GM12878 (cell line): Measurements from ENCODE around the gene CNTLN. TPM values are rescaled to one million over a fixed set of nuclear protein-coding genes. Genes with fewer than 3 reads are reported as not detected.

Experiments
- ATAC-seq: fragments of 200-7000 bp; cut with Tn5 transposase; 3 replicates; pipeline ENCODE4 v1.9.1; 2020; ENCODE audit warnings: mild to moderate bottlenecking, moderate library complexity
- BruUV-seq: library from RNA; stranded (reverse); fragments of 400-500 nt; replicated peaks from 2 replicates; lab custom pipeline; 2021; lab: Mats Ljungman, UMichigan
- CTCF ChIA-PET: fragments of 300-600 bp; sonication (Branson Sonifier 250); formaldehyde crosslinking; extraction: SDS; loops from one replicate; lab custom pipeline; 2021; ENCODE audit warnings: inconsistent platforms; lab: Yijun Ruan, JAX
- POLR2A ChIA-PET: fragments of 350-600 bp; formaldehyde crosslinking; extraction: SDS; loops from one replicate; lab custom pipeline; 2021; ENCODE audit warnings: inconsistent platforms; lab: Charles Lee
- RAD21 ChIA-PET: fragments of 300-600 bp; sonication (Branson Sonifier 250); formaldehyde crosslinking; loops from one replicate; lab custom pipeline; 2023; ENCODE audit warnings: antibody characterized with exemption; ENCODE audit not compliant: unreplicated experiment; lab: Charles Lee
- SMC1A ChIA-PET: fragments of 300-600 bp; sonication (Branson Sonifier 250); formaldehyde crosslinking; loops from one replicate; lab custom pipeline; 2023; ENCODE audit not compliant: unreplicated experiment, uncharacterized antibody; lab: Charles Lee
- DNase-seq: peaks from one replicate; pipeline ENCODE4 v3.0.0-alpha.2; 2011; ENCODE audit warnings: low read depth, low spot score
- FAIRE-seq: peaks from 3 replicates; lab custom pipeline; 2011; peaks lifted over from hg19 to GRCh38; lab: Jason Lieb, UNC
- H2AFZ ChIP-seq: 2 replicates; pipeline ENCODE4 v1.6.0; 2011; ENCODE audit warnings: low read depth, low read length, control low read depth; ENCODE audit not compliant: control insufficient read depth
- H3K27ac ChIP-seq: 2 replicates; pipeline ENCODE4 v1.5.1; 2011; ENCODE audit warnings: control low read depth; ENCODE audit not compliant: control insufficient read depth, insufficient read depth
- H3K27me3 ChIP-seq, 2 experiments: replicated peaks in 1 of 2; 2 replicates each; pipeline versions ENCODE4 v1.6.0 to v1.6.1; 2011; ENCODE audit warnings: low read length in 1 of 2; ENCODE audit not compliant: control insufficient read depth in 2 of 2, insufficient read depth in 2 of 2
- H3K36me3 ChIP-seq, 2 experiments: 2 replicates each; pipeline ENCODE4 v1.5.1; 2011; ENCODE audit warnings: low read length in 1 of 2; ENCODE audit not compliant: control insufficient read depth in 2 of 2, insufficient read depth in 2 of 2
- H3K4me1 ChIP-seq: 2 replicates; pipeline ENCODE4 v1.6.1; 2011; ENCODE audit warnings: mild to moderate bottlenecking, low read length, moderate library complexity, mixed read lengths; ENCODE audit not compliant: control insufficient read depth, insufficient read depth
- H3K4me2 ChIP-seq: 2 replicates; pipeline ENCODE4 v1.6.0; 2011; ENCODE audit warnings: control low read depth; ENCODE audit not compliant: control insufficient read depth, insufficient read depth
- H3K4me3 ChIP-seq: fragments of 200-600 bp; sonication (generic); 2 replicates; pipeline ENCODE4 v1.5.1; 2016
- H3K79me2 ChIP-seq: 2 replicates; pipeline ENCODE4 v1.6.0; 2011; ENCODE audit warnings: low read length; ENCODE audit not compliant: control insufficient read depth, insufficient read depth
- H3K9ac ChIP-seq: 2 replicates; pipeline ENCODE4 v1.8.0; 2011; ENCODE audit warnings: low read length, control low read depth, mixed read lengths; ENCODE audit not compliant: control insufficient read depth, insufficient read depth
- H3K9me3 ChIP-seq: replicated peaks from 3 replicates; pipeline ENCODE4 v1.5.1; 2011; ENCODE audit warnings: mild to moderate bottlenecking, low read length; ENCODE audit not compliant: control insufficient read depth, insufficient read depth
- H4K20me1 ChIP-seq: 2 replicates; pipeline ENCODE4 v1.6.0; 2011; ENCODE audit not compliant: control insufficient read depth, insufficient read depth
- BHLHE40 ChIP-seq, 2 experiments: fragments of 450-650 bp in 1 of 2; IDR thresholded peaks; 2 replicates each; pipeline ENCODE4 v1.6.1; 2011 to 2017; ENCODE audit warnings: low read depth in 2 of 2, borderline replicate concordance in 1 of 2, improper control_type of control experiment in 1 of 2, low read length in 1 of 2, mild to moderate bottlenecking in 1 of 2
- CHD2 ChIP-seq: IDR thresholded peaks from 2 replicates; pipeline ENCODE4 v1.6.1; 2011; ENCODE audit warnings: low read depth, low read length, improper control_type of control experiment, borderline replicate concordance
- EED ChIP-seq: sonication (generic); IDR thresholded peaks from 2 replicates; pipeline ENCODE4 v1.6.1; 2016; ENCODE audit warnings: antibody characterized with exemption, low read depth
- FOS ChIP-seq: IDR thresholded peaks from 3 replicates; pipeline ENCODE4 v1.6.1; 2011; ENCODE audit warnings: borderline replicate concordance; ENCODE audit not compliant: insufficient read length; ENCODE audit errors: extremely low read depth
- MLLT1 ChIP-seq: fragments of 450-650 bp; IDR thresholded peaks from 2 replicates; pipeline ENCODE4 v1.6.1; 2016; ENCODE audit warnings: mild to moderate bottlenecking
- NRF1 ChIP-seq: conservative IDR thresholded peaks from 2 replicates; pipeline ENCODE4 v1.6.1; 2011; ENCODE audit warnings: mild to moderate bottlenecking, low read depth, low read length, improper control_type of control experiment
- PAX8 ChIP-seq: fragments of 450-650 bp; IDR thresholded peaks from 2 replicates; pipeline ENCODE4 v1.6.1; 2017; ENCODE audit warnings: mild to moderate bottlenecking, moderate library complexity
- PML ChIP-seq: IDR thresholded peaks from 2 replicates; pipeline ENCODE4 v1.6.1; 2012; ENCODE audit warnings: low read length, inconsistent platforms
- RAD21 ChIP-seq: IDR thresholded peaks from 2 replicates; pipeline ENCODE4 v1.6.1; 2011; ENCODE audit warnings: mild to moderate bottlenecking, low read depth, low read length, moderate library complexity; ENCODE audit not compliant: insufficient read depth
- SREBF2 ChIP-seq: IDR thresholded peaks from 2 replicates; pipeline ENCODE4 v1.6.1; 2012; ENCODE audit warnings: mild to moderate bottlenecking, low read length
- TCF12 ChIP-seq: IDR thresholded peaks from 2 replicates; pipeline ENCODE4 v1.6.1; 2011; ENCODE audit warnings: low read depth, mild to moderate bottlenecking, low read length
- ZBED1 ChIP-seq: IDR thresholded peaks from 2 replicates; pipeline ENCODE4 v1.6.1; 2016; ENCODE audit warnings: borderline replicate concordance
- WGBS: methylation state at CpG from one replicate; pipeline ENCODE4 v1.1.6; 2016; ENCODE audit warnings: low lambda C conversion rate; ENCODE audit not compliant: insufficient replicate concordance, insufficient coverage; ENCODE audit errors: missing lambda C conversion rate; 5-methylcytosine and 5-hydroxymethylcytosine counted together
- in situ Hi-C: fragments of 300-500 bp; cut with MboI; formaldehyde crosslinking; loops from 9 replicates; pipeline ENCODE4 v1.14.3; 2018; ENCODE audit warnings: mixed read lengths
- intact Hi-C: fragments of 100-400 bp; cut with micrococcal nuclease; formaldehyde crosslinking; loops from one replicate; pipeline ENCODE4 v1.14.2; 2022; ENCODE audit not compliant: unreplicated experiment
- polyA plus RNA-seq, 11 experiments: library from polyadenylated mRNA; depleted of rRNA in 4 of 11; unstranded in 6 of 11; stranded (reverse) in 5 of 11; fragments of >200 nt; fragmentation: Nextera tagmentation in 4 of 11; fragmentation: Illumina TruSeq in 1 of 11; extraction: Ambion mirVana in 4 of 11; extraction: Trizol in 1 of 11; gene quantifications; 1 replicate in 1 of 11; 2 replicates in 10 of 11; pipeline versions ENCODE4 v1.2.1 to v1.2.3, GENCODE V29; 2011 to 2016; ENCODE audit warnings: inconsistent platforms in 2 of 11, missing spikeins in 2 of 11, low read depth in 1 of 11
- total RNA-seq, 4 experiments: library from RNA; depleted of rRNA in 3 of 4; stranded (reverse); fragments of >200 nt in 3 of 4; fragmentation: Illumina TruSeq in 1 of 4; extraction: Trizol in 1 of 4; gene quantifications; 2 replicates each; pipeline versions ENCODE4 v1.2.1 to v1.2.3, GENCODE V29; 2013 to 2021
- TF ChIP-seq, protein P1 (sequence below): fragments of 450-650 bp; IDR thresholded peaks from 2 replicates; pipeline ENCODE4 v1.6.1; 2018; ENCODE audit warnings: borderline replicate concordance, mild to moderate bottlenecking; ENCODE audit not compliant: partially characterized antibody
- TF ChIP-seq, protein P2 (sequence below): fragments of 150-350 bp; IDR thresholded peaks from 2 replicates; pipeline ENCODE4 v1.6.1; 2016; ENCODE audit warnings: low read depth, low read length
- TF ChIP-seq, protein P3 (sequence below): fragments of 450-650 bp; IDR thresholded peaks from 2 replicates; pipeline ENCODE4 v1.6.1; 2016; ENCODE audit warnings: mild to moderate bottlenecking

Gene CNTLN
- total and polyA plus RNA-seq, 10 of the 15 experiments (the other 5 are each of a cell fraction or from before 2014, with no cell fraction given) = 0.01 to 7.0 (median 0.03) TPM; not detected in 4

- TF ChIP-seq, protein P1, sequence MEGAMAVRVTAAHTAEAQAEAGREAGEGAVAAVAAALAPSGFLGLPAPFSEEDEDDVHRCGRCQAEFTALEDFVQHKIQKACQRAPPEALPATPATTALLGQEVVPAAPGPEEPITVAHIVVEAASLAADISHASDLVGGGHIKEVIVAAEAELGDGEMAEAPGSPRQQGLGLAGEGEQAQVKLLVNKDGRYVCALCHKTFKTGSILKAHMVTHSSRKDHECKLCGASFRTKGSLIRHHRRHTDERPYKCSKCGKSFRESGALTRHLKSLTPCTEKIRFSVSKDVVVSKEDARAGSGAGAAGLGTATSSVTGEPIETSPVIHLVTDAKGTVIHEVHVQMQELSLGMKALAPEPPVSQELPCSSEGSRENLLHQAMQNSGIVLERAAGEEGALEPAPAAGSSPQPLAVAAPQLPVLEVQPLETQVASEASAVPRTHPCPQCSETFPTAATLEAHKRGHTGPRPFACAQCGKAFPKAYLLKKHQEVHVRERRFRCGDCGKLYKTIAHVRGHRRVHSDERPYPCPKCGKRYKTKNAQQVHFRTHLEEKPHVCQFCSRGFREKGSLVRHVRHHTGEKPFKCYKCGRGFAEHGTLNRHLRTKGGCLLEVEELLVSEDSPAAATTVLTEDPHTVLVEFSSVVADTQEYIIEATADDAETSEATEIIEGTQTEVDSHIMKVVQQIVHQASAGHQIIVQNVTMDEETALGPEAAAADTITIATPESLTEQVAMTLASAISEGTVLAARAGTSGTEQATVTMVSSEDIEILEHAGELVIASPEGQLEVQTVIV = no peak
- TF ChIP-seq CHD2 = no peak
These were observed 156.9 kb downstream of the CNTLN start (continued) for GRCh38 chr9:17291766-17292165.

DNA sequence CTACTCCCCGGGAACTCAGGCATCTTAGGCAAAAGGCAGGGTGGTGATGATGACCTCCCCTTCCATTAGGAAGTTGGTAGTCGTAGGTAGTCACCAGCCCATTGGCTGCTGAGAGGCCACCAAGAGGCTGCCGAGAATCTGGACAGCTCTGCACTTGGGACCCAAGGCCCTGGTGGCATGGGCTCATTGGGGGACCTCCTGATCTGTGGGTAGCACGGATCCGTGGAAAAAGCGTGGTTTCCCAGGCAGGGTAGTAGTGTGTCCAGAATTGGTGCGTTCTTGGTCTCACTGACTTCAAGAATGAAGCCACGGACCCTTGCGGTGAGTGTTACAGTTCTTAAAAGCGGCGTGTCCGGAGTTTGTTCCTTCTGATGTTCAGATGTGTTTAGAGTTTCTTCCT is 158.8 kb downstream of the CNTLN start:
- Histone ChIP-seq H3K36me3 (no peaks in the 10 kb centered on the region), H2AFZ (no peak overlapping the region), H3K27me3 (no peaks in the 10 kb centered on the region), H3K9me3 (no peaks in the 10 kb centered on the region; the same call in 2 of the 3 replicates), H4K20me1 (no peaks in the 10 kb centered on the region), H3K79me2 (no peaks in the 10 kb centered on the region), H3K27ac (no peak overlapping the region), H3K4me1 (no peaks in the 10 kb centered on the region), H3K4me2 (no peak overlapping the region), H3K9ac (no peak overlapping the region), H3K4me3 (no peak overlapping the region)
- intact Hi-C loops (no loop called here), in situ Hi-C loops (no loop called here)
- ChIA-PET RAD21 (no interaction called here), POLR2A (no interaction called here), SMC1A (no interaction called here), CTCF (no interaction called here)
- ATAC-seq (no peak), FAIRE-seq (no peak), DNase-seq (no peak)
- TF ChIP-seq FOS (no peak), PML (no peak), RAD21 (no peak), EED (no peak), ZBED1 (no peak), NRF1 (no peak), PAX8 (no peak), TCF12 (no peak), MLLT1 (no peak), SREBF2 (no peak), BHLHE40 (IDR thresholded peaks at IDR 0.05; ENCODE audit: borderline replicate concordance in 1 of 2, low read depth in 2 of 2, low read length in 1 of 2) (no peak)
- TF ChIP-seq, protein P2, sequence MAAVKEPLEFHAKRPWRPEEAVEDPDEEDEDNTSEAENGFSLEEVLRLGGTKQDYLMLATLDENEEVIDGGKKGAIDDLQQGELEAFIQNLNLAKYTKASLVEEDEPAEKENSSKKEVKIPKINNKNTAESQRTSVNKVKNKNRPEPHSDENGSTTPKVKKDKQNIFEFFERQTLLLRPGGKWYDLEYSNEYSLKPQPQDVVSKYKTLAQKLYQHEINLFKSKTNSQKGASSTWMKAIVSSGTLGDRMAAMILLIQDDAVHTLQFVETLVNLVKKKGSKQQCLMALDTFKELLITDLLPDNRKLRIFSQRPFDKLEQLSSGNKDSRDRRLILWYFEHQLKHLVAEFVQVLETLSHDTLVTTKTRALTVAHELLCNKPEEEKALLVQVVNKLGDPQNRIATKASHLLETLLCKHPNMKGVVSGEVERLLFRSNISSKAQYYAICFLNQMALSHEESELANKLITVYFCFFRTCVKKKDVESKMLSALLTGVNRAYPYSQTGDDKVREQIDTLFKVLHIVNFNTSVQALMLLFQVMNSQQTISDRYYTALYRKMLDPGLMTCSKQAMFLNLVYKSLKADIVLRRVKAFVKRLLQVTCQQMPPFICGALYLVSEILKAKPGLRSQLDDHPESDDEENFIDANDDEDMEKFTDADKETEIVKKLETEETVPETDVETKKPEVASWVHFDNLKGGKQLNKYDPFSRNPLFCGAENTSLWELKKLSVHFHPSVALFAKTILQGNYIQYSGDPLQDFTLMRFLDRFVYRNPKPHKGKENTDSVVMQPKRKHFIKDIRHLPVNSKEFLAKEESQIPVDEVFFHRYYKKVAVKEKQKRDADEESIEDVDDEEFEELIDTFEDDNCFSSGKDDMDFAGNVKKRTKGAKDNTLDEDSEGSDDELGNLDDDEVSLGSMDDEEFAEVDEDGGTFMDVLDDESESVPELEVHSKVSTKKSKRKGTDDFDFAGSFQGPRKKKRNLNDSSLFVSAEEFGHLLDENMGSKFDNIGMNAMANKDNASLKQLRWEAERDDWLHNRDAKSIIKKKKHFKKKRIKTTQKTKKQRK = no peak
- TF ChIP-seq, protein P3, sequence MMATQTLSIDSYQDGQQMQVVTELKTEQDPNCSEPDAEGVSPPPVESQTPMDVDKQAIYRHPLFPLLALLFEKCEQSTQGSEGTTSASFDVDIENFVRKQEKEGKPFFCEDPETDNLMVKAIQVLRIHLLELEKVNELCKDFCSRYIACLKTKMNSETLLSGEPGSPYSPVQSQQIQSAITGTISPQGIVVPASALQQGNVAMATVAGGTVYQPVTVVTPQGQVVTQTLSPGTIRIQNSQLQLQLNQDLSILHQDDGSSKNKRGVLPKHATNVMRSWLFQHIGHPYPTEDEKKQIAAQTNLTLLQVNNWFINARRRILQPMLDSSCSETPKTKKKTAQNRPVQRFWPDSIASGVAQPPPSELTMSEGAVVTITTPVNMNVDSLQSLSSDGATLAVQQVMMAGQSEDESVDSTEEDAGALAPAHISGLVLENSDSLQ = no peak
- BruUV-seq = no TSS peak
- WGBS = 21% methylated on average over 12 of the region's 12 CpGs
